ENCODE data around the gene ABHD16B. TPM values are rescaled to one million over a fixed set of nuclear protein-coding genes. Genes with fewer than 3 reads are reported as not detected.

The ABHD16B gene
- polyA plus RNA-seq, 1 donor (not counting 4 experiments of a cell fraction or from before 2014, with no cell fraction given): not detected

GRCh38 chr20:63828545-63828944 is 32.8 kb upstream of the ABHD16B start:
- FAIRE-seq (no peak), DNase-seq (ENCODE audit: low read depth, low spot score) (no peak)
- no peak overlapping the region for H3K4me3 ChIP-seq (ENCODE audit: control insufficient read depth in 2 of 3, extremely low read depth in 1 of 3, insufficient read depth in 2 of 3, low read depth in 1 of 3, low read length in 3 of 3)
- no peaks in the 10 kb centered on the region for H4K20me1 ChIP-seq (ENCODE audit: control insufficient read depth, extremely low read depth, insufficient read depth, low read length)
- no peaks in the 10 kb centered on the region for H3K9me3 ChIP-seq (ENCODE audit: control insufficient read depth, low read depth, low read length)
- no peaks in the 10 kb centered on the region for H3K36me3 ChIP-seq (ENCODE audit: control insufficient read depth in 2 of 2, extremely low read depth in 1 of 2, insufficient read depth in 2 of 2, low read length in 2 of 2)
- dilution Hi-C loops (cut with MboI; ENCODE audit: extremely low pct_ligation_motif_present, low sequenced_read_pairs): no loop called here
- no peak overlapping the region for H3K9ac ChIP-seq (ENCODE audit: control insufficient read depth, extremely low read depth, insufficient read depth, low read length)
- no peaks in the 10 kb centered on the region for H3K4me1 ChIP-seq (ENCODE audit: control insufficient read depth, extremely low read depth, insufficient read depth, low read length)
- H3K4me2 ChIP-seq (ENCODE audit: control insufficient read depth, extremely low read depth, insufficient read depth, low read depth, low read length): no peak overlapping the region
- TF ChIP-seq, protein P1, sequence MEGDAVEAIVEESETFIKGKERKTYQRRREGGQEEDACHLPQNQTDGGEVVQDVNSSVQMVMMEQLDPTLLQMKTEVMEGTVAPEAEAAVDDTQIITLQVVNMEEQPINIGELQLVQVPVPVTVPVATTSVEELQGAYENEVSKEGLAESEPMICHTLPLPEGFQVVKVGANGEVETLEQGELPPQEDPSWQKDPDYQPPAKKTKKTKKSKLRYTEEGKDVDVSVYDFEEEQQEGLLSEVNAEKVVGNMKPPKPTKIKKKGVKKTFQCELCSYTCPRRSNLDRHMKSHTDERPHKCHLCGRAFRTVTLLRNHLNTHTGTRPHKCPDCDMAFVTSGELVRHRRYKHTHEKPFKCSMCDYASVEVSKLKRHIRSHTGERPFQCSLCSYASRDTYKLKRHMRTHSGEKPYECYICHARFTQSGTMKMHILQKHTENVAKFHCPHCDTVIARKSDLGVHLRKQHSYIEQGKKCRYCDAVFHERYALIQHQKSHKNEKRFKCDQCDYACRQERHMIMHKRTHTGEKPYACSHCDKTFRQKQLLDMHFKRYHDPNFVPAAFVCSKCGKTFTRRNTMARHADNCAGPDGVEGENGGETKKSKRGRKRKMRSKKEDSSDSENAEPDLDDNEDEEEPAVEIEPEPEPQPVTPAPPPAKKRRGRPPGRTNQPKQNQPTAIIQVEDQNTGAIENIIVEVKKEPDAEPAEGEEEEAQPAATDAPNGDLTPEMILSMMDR (optimal IDR thresholded peaks at IDR 0.05 in 1 of 3, IDR thresholded peaks at IDR 0.05 in 1 of 3, conservative IDR thresholded peaks at IDR 0.05 in 1 of 3; ENCODE audit: extremely low read depth in 1 of 3, insufficient read depth in 2 of 3, low read length in 3 of 3): no peak
- no peak for TF ChIP-seq EZH2 (IDR thresholded peaks at IDR 0.05; ENCODE audit: low read length)
- no peak overlapping the region for H3K27ac ChIP-seq (ENCODE audit: control insufficient read depth, insufficient read depth, low read length)
- H3K9me1 ChIP-seq (ENCODE audit: control insufficient read depth, extremely low read depth, insufficient read depth, low read length): no peaks in the 10 kb centered on the region
- no peaks in the 10 kb centered on the region for H3K79me2 ChIP-seq (ENCODE audit: control insufficient read depth, insufficient read depth, low read length)
- H3K27me3 ChIP-seq (ENCODE audit: control insufficient read depth, extremely low read depth, insufficient read depth, low read length): peaks cover 42% of the 10 kb centered on the region
- H2AFZ ChIP-seq (ENCODE audit: control insufficient read depth, low read length): no peak overlapping the region

DNA sequence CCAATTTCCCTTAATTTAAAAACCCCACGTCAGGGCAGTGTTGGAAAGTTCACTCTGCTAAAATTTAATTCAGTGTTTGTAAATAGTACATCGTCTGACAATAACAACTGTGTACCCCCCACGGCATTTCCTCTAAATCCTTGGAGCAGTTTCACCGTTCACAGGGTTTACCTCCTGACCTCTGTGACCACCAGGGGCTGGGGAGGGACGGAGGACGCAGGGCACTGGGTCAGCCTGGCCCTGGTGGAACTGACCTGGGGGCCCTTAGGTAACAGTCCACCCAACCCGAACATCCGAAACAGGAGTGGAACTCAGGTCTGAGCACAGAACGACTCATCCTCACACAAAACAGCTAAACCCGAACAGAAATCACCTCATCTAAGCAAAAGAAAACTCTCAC is 32.3 kb upstream of the ABHD16B start:
- no peak overlapping the region for H3K4me2 ChIP-seq (ENCODE audit: control insufficient read depth, extremely low read depth, insufficient read depth, low read depth, low read length)

More for the DNA sequence above, 32.3 kb upstream of the ABHD16B start:
- no peak overlapping the region for H2AFZ ChIP-seq (ENCODE audit: control insufficient read depth, low read length)
- H3K27me3 ChIP-seq (ENCODE audit: control insufficient read depth, extremely low read depth, insufficient read depth, low read length): peaks cover 46% of the 10 kb centered on the region
- H3K27ac ChIP-seq (ENCODE audit: control insufficient read depth, insufficient read depth, low read length): no peak overlapping the region
- no peak overlapping the region for H3K4me3 ChIP-seq (ENCODE audit: control insufficient read depth in 2 of 3, extremely low read depth in 1 of 3, insufficient read depth in 2 of 3, low read depth in 1 of 3, low read length in 3 of 3)
- no peaks in the 10 kb centered on the region for H4K20me1 ChIP-seq (ENCODE audit: control insufficient read depth, extremely low read depth, insufficient read depth, low read length)
- FAIRE-seq (no peak), DNase-seq (ENCODE audit: low read depth, low spot score) (no peak)
- no peaks in the 10 kb centered on the region for H3K4me1 ChIP-seq (ENCODE audit: control insufficient read depth, extremely low read depth, insufficient read depth, low read length)
- H3K79me2 ChIP-seq (ENCODE audit: control insufficient read depth, insufficient read depth, low read length): no peaks in the 10 kb centered on the region
- no peak overlapping the region for H3K9ac ChIP-seq (ENCODE audit: control insufficient read depth, extremely low read depth, insufficient read depth, low read length)
- H3K9me3 ChIP-seq (ENCODE audit: control insufficient read depth, low read depth, low read length): no peaks in the 10 kb centered on the region
- TF ChIP-seq, protein P1 (optimal IDR thresholded peaks at IDR 0.05 in 1 of 3, IDR thresholded peaks at IDR 0.05 in 1 of 3, conservative IDR thresholded peaks at IDR 0.05 in 1 of 3; ENCODE audit: extremely low read depth in 1 of 3, insufficient read depth in 2 of 3, low read length in 3 of 3): no peak
- TF ChIP-seq EZH2 (IDR thresholded peaks at IDR 0.05; ENCODE audit: low read length): no peak
- H3K36me3 ChIP-seq (ENCODE audit: control insufficient read depth in 2 of 2, extremely low read depth in 1 of 2, insufficient read depth in 2 of 2, low read length in 2 of 2): no peaks in the 10 kb centered on the region
- no peaks in the 10 kb centered on the region for H3K9me1 ChIP-seq (ENCODE audit: control insufficient read depth, extremely low read depth, insufficient read depth, low read length)
- dilution Hi-C loops (cut with MboI; ENCODE audit: extremely low pct_ligation_motif_present, low sequenced_read_pairs): no loop called here

All from keratinocyte (primary cell).